ENCODE measurements around the gene ATP9A. TPM values are rescaled to one million over a fixed set of nuclear protein-coding genes. Genes with fewer than 3 reads are reported as not detected.

ATP9A gene
- total RNA-seq, 1 experiment from 2014 or later = 7.3 TPM

DNA sequence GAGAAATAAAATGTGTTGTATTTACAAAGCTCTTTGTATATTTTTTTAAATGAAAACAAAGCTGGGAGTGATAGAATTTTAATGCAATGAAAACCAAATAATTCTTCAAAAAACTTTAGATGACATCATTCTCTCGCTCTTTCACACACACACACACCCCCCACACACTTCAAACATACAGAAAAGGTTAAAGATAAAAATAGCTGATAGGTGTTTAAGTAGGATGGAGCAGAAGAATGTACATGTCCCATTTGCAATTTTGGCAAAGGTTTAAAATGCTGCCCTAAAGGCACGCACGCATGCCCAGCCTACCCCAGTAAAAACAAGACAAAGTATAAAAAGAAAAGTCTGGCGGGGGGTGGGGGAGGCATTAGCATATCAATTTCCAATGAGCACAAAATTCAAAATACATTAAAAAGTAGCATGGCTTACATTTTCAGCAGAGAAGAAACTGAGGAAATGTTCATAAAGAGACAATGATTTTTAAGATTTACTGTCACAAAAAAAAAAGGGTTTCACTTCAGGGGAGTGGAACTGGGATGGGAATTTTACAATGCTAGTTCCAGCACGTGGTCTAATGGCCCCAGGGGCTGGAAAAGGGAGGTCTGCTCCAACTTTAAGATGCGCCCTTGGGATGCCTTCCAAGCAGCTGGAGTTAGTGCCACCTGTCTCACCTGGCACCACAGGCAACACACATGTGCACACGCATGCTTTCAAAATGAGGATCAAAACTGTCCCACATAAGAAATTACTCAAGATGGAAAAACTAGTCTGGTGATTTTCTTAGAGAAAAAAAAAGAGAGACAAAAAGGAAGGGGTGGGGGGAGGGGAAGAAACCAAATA lies 170.6 kb downstream of the ATP9A start:
- no peaks in the 10 kb centered on the region for H3K27me3 Mint-ChIP-seq (ENCODE audit: insufficient read depth, unreplicated experiment)
- intact Hi-C loops (cut with micrococcal nuclease) = no loop called here
- ChIA-PET CTCF (interaction anchor here (0.5 to 6.0 kb wide), 19 partner anchors 11 to 1668 kb away, joined by 3 to 178 read pairs (median 8); no protein-coding TSS in a partner anchor), POLR2A (interaction anchor here (0.7 to 3.2 kb wide), 3 partner anchors 207 to 224 kb away, joined by 3 to 16 read pairs (median 3); no protein-coding TSS in a partner anchor)
- H3K27ac Mint-ChIP-seq (ENCODE audit: low read depth, unreplicated experiment) = no peak overlapping the region
- H3K4me1 Mint-ChIP-seq (ENCODE audit: insufficient read depth, unreplicated experiment) = peaks cover 6% of the 10 kb centered on the region
- BruUV-seq (replicated peaks) = no TSS peak
- H3K9me3 Mint-ChIP-seq (ENCODE audit: unreplicated experiment) = no peaks in the 10 kb centered on the region
- TF ChIP-seq, protein P1, sequence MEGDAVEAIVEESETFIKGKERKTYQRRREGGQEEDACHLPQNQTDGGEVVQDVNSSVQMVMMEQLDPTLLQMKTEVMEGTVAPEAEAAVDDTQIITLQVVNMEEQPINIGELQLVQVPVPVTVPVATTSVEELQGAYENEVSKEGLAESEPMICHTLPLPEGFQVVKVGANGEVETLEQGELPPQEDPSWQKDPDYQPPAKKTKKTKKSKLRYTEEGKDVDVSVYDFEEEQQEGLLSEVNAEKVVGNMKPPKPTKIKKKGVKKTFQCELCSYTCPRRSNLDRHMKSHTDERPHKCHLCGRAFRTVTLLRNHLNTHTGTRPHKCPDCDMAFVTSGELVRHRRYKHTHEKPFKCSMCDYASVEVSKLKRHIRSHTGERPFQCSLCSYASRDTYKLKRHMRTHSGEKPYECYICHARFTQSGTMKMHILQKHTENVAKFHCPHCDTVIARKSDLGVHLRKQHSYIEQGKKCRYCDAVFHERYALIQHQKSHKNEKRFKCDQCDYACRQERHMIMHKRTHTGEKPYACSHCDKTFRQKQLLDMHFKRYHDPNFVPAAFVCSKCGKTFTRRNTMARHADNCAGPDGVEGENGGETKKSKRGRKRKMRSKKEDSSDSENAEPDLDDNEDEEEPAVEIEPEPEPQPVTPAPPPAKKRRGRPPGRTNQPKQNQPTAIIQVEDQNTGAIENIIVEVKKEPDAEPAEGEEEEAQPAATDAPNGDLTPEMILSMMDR (IDR thresholded peaks at IDR 0.05; ENCODE audit: unreplicated experiment) = no peak
- DNase-seq (ENCODE audit: unreplicated experiment) = no peak
- no peaks in the 10 kb centered on the region for H3K36me3 Mint-ChIP-seq (ENCODE audit: insufficient read depth, unreplicated experiment)
- no peak overlapping the region for H3K4me3 Mint-ChIP-seq (ENCODE audit: unreplicated experiment)

GRCh38 chr20:51596668-51597388 lies 171.4 kb downstream of the ATP9A start:
- intact Hi-C loops (cut with micrococcal nuclease) = no loop called here
- Mint-ChIP-seq H3K27me3 (ENCODE audit: insufficient read depth, unreplicated experiment) (no peaks in the 10 kb centered on the region), H3K36me3 (ENCODE audit: insufficient read depth, unreplicated experiment) (no peaks in the 10 kb centered on the region), H3K27ac (ENCODE audit: low read depth, unreplicated experiment) (no peak overlapping the region), H3K4me1 (ENCODE audit: insufficient read depth, unreplicated experiment) (peaks cover 6% of the 10 kb centered on the region), H3K9me3 (ENCODE audit: unreplicated experiment) (no peaks in the 10 kb centered on the region), H3K4me3 (ENCODE audit: unreplicated experiment) (no peak overlapping the region)
- CTCF ChIA-PET = interaction anchor here (0.6 to 6.0 kb wide), 28 partner anchors 8 to 1669 kb away, joined by 3 to 178 read pairs (median 4); no protein-coding TSS in a partner anchor
- no TSS peak for BruUV-seq (replicated peaks)
- TF ChIP-seq, protein P1 (IDR thresholded peaks at IDR 0.05; ENCODE audit: unreplicated experiment) = no peak
- POLR2A ChIA-PET = interaction anchor here (0.5 to 3.2 kb wide), 5 partner anchors 140 to 610 kb away, joined by 3 to 16 read pairs (median 3); no protein-coding TSS in a partner anchor
- no peak for DNase-seq (ENCODE audit: unreplicated experiment)

GRCh38 chr20:51595744-51596143 lies 172.4 kb downstream of the ATP9A start:
- Mint-ChIP-seq H3K36me3 (ENCODE audit: insufficient read depth, unreplicated experiment) (no peaks in the 10 kb centered on the region), H3K9me3 (ENCODE audit: unreplicated experiment) (no peaks in the 10 kb centered on the region), H3K27me3 (ENCODE audit: insufficient read depth, unreplicated experiment) (no peaks in the 10 kb centered on the region), H3K27ac (ENCODE audit: low read depth, unreplicated experiment) (no peak overlapping the region), H3K4me3 (ENCODE audit: unreplicated experiment) (no peak overlapping the region), H3K4me1 (ENCODE audit: insufficient read depth, unreplicated experiment) (peaks cover 6% of the 10 kb centered on the region)
- ChIA-PET POLR2A (interaction anchor here (1.3 to 3.2 kb wide), 5 partner anchors 139 to 607 kb away, joined by 3 to 16 read pairs (median 4); no protein-coding TSS in a partner anchor), CTCF (interaction anchor here (0.6 to 6.0 kb wide), 53 partner anchors 9 to 623 kb away, joined by 3 to 178 read pairs (median 5); no protein-coding TSS in a partner anchor)
- TF ChIP-seq, protein P1 (IDR thresholded peaks at IDR 0.05; ENCODE audit: unreplicated experiment) = no peak
- intact Hi-C loops (cut with micrococcal nuclease) = loop anchor here (1.0 kb wide), 3 partner anchors 209 to 608 kb away; no protein-coding TSS in a partner anchor
- BruUV-seq (replicated peaks) = no TSS peak
- no peak for DNase-seq (ENCODE audit: unreplicated experiment)

Data from MCF 10A (cell line).